ENCODE data around the gene MFNG. TPM values are rescaled to one million over a fixed set of nuclear protein-coding genes. Genes with fewer than 3 reads are reported as not detected.

The MFNG gene
- total RNA-seq, 4 donors from 2014 or later, result 12.4 to 47.0 (median 26.5) TPM

GRCh38 chr22:37500745-37501609 lies 14.8 kb upstream of the MFNG start:
- peak overlapping the region in 2 of 4 donors; percentile 38 to 47 for H3K4me3 ChIP-seq
- peaks cover 0 to 71% (median 7%) of the 10 kb centered on the region in 4 donors for H3K4me1 ChIP-seq

GRCh38 chr22:37499789-37500540 lies 13.8 kb upstream of the MFNG start:
- TF ChIP-seq POLR2A (IDR thresholded peaks at IDR 0.05) (no peak), CTCF (IDR thresholded peaks at IDR 0.05) (no peak)
- Histone ChIP-seq H3K36me3 (peaks cover 0 to 44% (median 0%) of the 10 kb centered on the region in 3 donors), H3K27me3 (no peaks in the 10 kb centered on the region), H3K27ac (peak overlapping the region in 3 of 4 donors; percentile 74 to 97 (median 96)), H3K4me1 (peaks cover 0 to 65% (median 7%) of the 10 kb centered on the region in 4 donors), H3K9me3 (no peaks in the 10 kb centered on the region), H3K4me3 (no peak overlapping the region)
- DNase-seq, result no peak

More at GRCh38 chr22:37500745-37501609, 14.8 kb upstream of the MFNG start:
- peak overlapping the region in 3 of 4 donors; percentile 74 to 97 (median 96) for H3K27ac ChIP-seq
- H3K36me3 ChIP-seq, result peaks cover 0 to 40% (median 0%) of the 10 kb centered on the region in 3 donors
- TF ChIP-seq POLR2A (IDR thresholded peaks at IDR 0.05) (no peak), CTCF (IDR thresholded peaks at IDR 0.05) (no peak)
- no peaks in the 10 kb centered on the region for H3K9me3 ChIP-seq
- DNase-seq, result no peak
- no peaks in the 10 kb centered on the region for H3K27me3 ChIP-seq

GRCh38 chr22:37499027-37499707 lies 13.0 kb upstream of the MFNG start:
- Histone ChIP-seq H3K9me3 (no peaks in the 10 kb centered on the region), H3K4me1 (peaks cover 0 to 57% (median 7%) of the 10 kb centered on the region in 4 donors), H3K4me3 (no peak overlapping the region), H3K27me3 (no peaks in the 10 kb centered on the region), H3K36me3 (peaks cover 0 to 44% (median 0%) of the 10 kb centered on the region in 3 donors), H3K27ac (peak overlapping the region in 2 of 4 donors; percentile 3 to 96)
- no peak for DNase-seq
- TF ChIP-seq CTCF (IDR thresholded peaks at IDR 0.05) (no peak), POLR2A (IDR thresholded peaks at IDR 0.05) (no peak)

- H3K4me3 ChIP-seq, result no peak overlapping the region
- H3K27me3 ChIP-seq, result no peaks in the 10 kb centered on the region
- no peaks in the 10 kb centered on the region for H3K9me3 ChIP-seq
- H3K27ac ChIP-seq, result peak overlapping the region in 1 of 4 donors; percentile 3
- H3K4me1 ChIP-seq, result peaks cover 0 to 52% (median 7%) of the 10 kb centered on the region in 4 donors
- TF ChIP-seq CTCF (IDR thresholded peaks at IDR 0.05) (peak; percentile 48 to 78 (median 74)), POLR2A (IDR thresholded peaks at IDR 0.05) (no peak)
- peaks cover 0 to 48% (median 0%) of the 10 kb centered on the region in 3 donors for H3K36me3 ChIP-seq
- peak; percentile 76 to 87 (median 85) for DNase-seq
Observed at GRCh38 chr22:37498289-37498909, 12.2 kb upstream of the MFNG start.
